ENCODE data around the gene LRRC25. TPM values are rescaled to one million over a fixed set of nuclear protein-coding genes. Genes with fewer than 3 reads are reported as not detected.

The LRRC25 gene
- total and polyA plus RNA-seq, 9 donors = 1.2 to 2.4 (median 1.5) TPM

GRCh38 chr19:18435842-18436670, 38.6 kb upstream of the LRRC25 start:
- H3K4me1 ChIP-seq (ENCODE audit: control insufficient read depth, insufficient read depth, low read length) = peaks cover 73% of the 10 kb centered on the region
- H3K27ac ChIP-seq (ENCODE audit: low read length) = peak overlapping the region; percentile 59
- no peaks in the 10 kb centered on the region for H3K9me3 ChIP-seq (replicated peaks; ENCODE audit: control insufficient read depth, low read depth, low read length)
- no peaks in the 10 kb centered on the region for H3K27me3 ChIP-seq (ENCODE audit: control insufficient read depth, insufficient read depth, low read length)
- WGBS (ENCODE audit: insufficient coverage) = 68% methylated on average over 45 of the region's 46 CpGs
- DNase-seq = peak; percentile 56
- H3K4me3 ChIP-seq (ENCODE audit: low read length) = peak overlapping the region; percentile 56
- H3K36me3 ChIP-seq (ENCODE audit: control insufficient read depth, insufficient read depth, low read length) = peaks cover 27% of the 10 kb centered on the region

- no peaks in the 10 kb centered on the region for H3K9me3 ChIP-seq (replicated peaks; ENCODE audit: control insufficient read depth, low read depth, low read length)
- WGBS (ENCODE audit: insufficient coverage) = 91% methylated on average over 49 of the region's 49 CpGs
- no peaks in the 10 kb centered on the region for H3K27me3 ChIP-seq (ENCODE audit: control insufficient read depth, insufficient read depth, low read length)
- DNase-seq = no peak
- peaks cover 70% of the 10 kb centered on the region for H3K4me1 ChIP-seq (ENCODE audit: control insufficient read depth, insufficient read depth, low read length)
- no peak overlapping the region for H3K4me3 ChIP-seq (ENCODE audit: low read length)
- H3K36me3 ChIP-seq (ENCODE audit: control insufficient read depth, insufficient read depth, low read length) = peaks cover 30% of the 10 kb centered on the region
- no peak overlapping the region for H3K27ac ChIP-seq (ENCODE audit: low read length)
These were observed 37.9 kb upstream of the LRRC25 start for GRCh38 chr19:18435178-18435841.

- Histone ChIP-seq H3K9me3 (replicated peaks; ENCODE audit: control insufficient read depth, low read depth, low read length) (no peaks in the 10 kb centered on the region), H3K36me3 (ENCODE audit: control insufficient read depth, insufficient read depth, low read length) (peaks cover 26% of the 10 kb centered on the region), H3K4me3 (ENCODE audit: low read length) (no peak overlapping the region), H3K4me1 (ENCODE audit: control insufficient read depth, insufficient read depth, low read length) (peaks cover 70% of the 10 kb centered on the region), H3K27ac (ENCODE audit: low read length) (peak overlapping the region; percentile 42), H3K27me3 (ENCODE audit: control insufficient read depth, insufficient read depth, low read length) (no peaks in the 10 kb centered on the region)
- no peak for DNase-seq
- WGBS (ENCODE audit: insufficient coverage) = 92% methylated on average over 15 of the region's 21 CpGs
These were observed 37.2 kb upstream of the LRRC25 start for GRCh38 chr19:18434411-18435175.

GRCh38 chr19:18433735-18434398, 36.4 kb upstream of the LRRC25 start:
- H3K4me3 ChIP-seq (ENCODE audit: low read length) = peak overlapping the region; percentile 17
- H3K27me3 ChIP-seq (ENCODE audit: control insufficient read depth, insufficient read depth, low read length) = no peaks in the 10 kb centered on the region
- WGBS (ENCODE audit: insufficient coverage) = 11% methylated on average over 55 of the region's 60 CpGs
- H3K36me3 ChIP-seq (ENCODE audit: control insufficient read depth, insufficient read depth, low read length) = peaks cover 26% of the 10 kb centered on the region
- H3K9me3 ChIP-seq (replicated peaks; ENCODE audit: control insufficient read depth, low read depth, low read length) = no peaks in the 10 kb centered on the region
- DNase-seq = peak; percentile 53
- H3K27ac ChIP-seq (ENCODE audit: low read length) = peak overlapping the region; percentile 42
- H3K4me1 ChIP-seq (ENCODE audit: control insufficient read depth, insufficient read depth, low read length) = peaks cover 70% of the 10 kb centered on the region

GRCh38 chr19:18433015-18433691, 35.7 kb upstream of the LRRC25 start:
- 12% methylated on average over 33 of the region's 59 CpGs for WGBS (ENCODE audit: insufficient coverage)
- Histone ChIP-seq H3K4me1 (ENCODE audit: control insufficient read depth, insufficient read depth, low read length) (peaks cover 70% of the 10 kb centered on the region), H3K27ac (ENCODE audit: low read length) (no peak overlapping the region), H3K27me3 (ENCODE audit: control insufficient read depth, insufficient read depth, low read length) (no peaks in the 10 kb centered on the region), H3K9me3 (replicated peaks; ENCODE audit: control insufficient read depth, low read depth, low read length) (no peaks in the 10 kb centered on the region), H3K36me3 (ENCODE audit: control insufficient read depth, insufficient read depth, low read length) (peaks cover 28% of the 10 kb centered on the region), H3K4me3 (ENCODE audit: low read length) (peak overlapping the region; percentile 39)
- DNase-seq = peak; percentile 59

- H3K4me1 ChIP-seq (ENCODE audit: control insufficient read depth, insufficient read depth, low read length) = peaks cover 73% of the 10 kb centered on the region
- peak overlapping the region; percentile 39 for H3K4me3 ChIP-seq (ENCODE audit: low read length)
- WGBS (ENCODE audit: insufficient coverage) = 31% methylated on average over 3 of the region's 13 CpGs
- peaks cover 33% of the 10 kb centered on the region for H3K36me3 ChIP-seq (ENCODE audit: control insufficient read depth, insufficient read depth, low read length)
- H3K27ac ChIP-seq (ENCODE audit: low read length) = no peak overlapping the region
- H3K9me3 ChIP-seq (replicated peaks; ENCODE audit: control insufficient read depth, low read depth, low read length) = no peaks in the 10 kb centered on the region
- peak; percentile 36 for DNase-seq
- H3K27me3 ChIP-seq (ENCODE audit: control insufficient read depth, insufficient read depth, low read length) = no peaks in the 10 kb centered on the region
These were observed 35.0 kb upstream of the LRRC25 start for GRCh38 chr19:18432275-18433014.

- Histone ChIP-seq H3K4me1 (ENCODE audit: control insufficient read depth, insufficient read depth, low read length) (peaks cover 75% of the 10 kb centered on the region), H3K36me3 (ENCODE audit: control insufficient read depth, insufficient read depth, low read length) (peaks cover 37% of the 10 kb centered on the region), H3K4me3 (ENCODE audit: low read length) (no peak overlapping the region), H3K9me3 (replicated peaks; ENCODE audit: control insufficient read depth, low read depth, low read length) (no peaks in the 10 kb centered on the region), H3K27ac (ENCODE audit: low read length) (no peak overlapping the region), H3K27me3 (ENCODE audit: control insufficient read depth, insufficient read depth, low read length) (no peaks in the 10 kb centered on the region)
- 50% methylated on average over 14 of the region's 34 CpGs for WGBS (ENCODE audit: insufficient coverage)
- peak; percentile 33 for DNase-seq
These were observed 34.2 kb upstream of the LRRC25 start for GRCh38 chr19:18431351-18432197.

GRCh38 chr19:18430417-18431144, 33.2 kb upstream of the LRRC25 start:
- WGBS (ENCODE audit: insufficient coverage) = 73% methylated on average over 19 of the region's 21 CpGs
- no peak overlapping the region for H3K27ac ChIP-seq (ENCODE audit: low read length)
- no peak overlapping the region for H3K4me3 ChIP-seq (ENCODE audit: low read length)
- H3K4me1 ChIP-seq (ENCODE audit: control insufficient read depth, insufficient read depth, low read length) = peaks cover 76% of the 10 kb centered on the region
- no peak for DNase-seq
- no peaks in the 10 kb centered on the region for H3K9me3 ChIP-seq (replicated peaks; ENCODE audit: control insufficient read depth, low read depth, low read length)
- no peaks in the 10 kb centered on the region for H3K27me3 ChIP-seq (ENCODE audit: control insufficient read depth, insufficient read depth, low read length)
- H3K36me3 ChIP-seq (ENCODE audit: control insufficient read depth, insufficient read depth, low read length) = peaks cover 29% of the 10 kb centered on the region

All from muscle of leg (tissue), 11 donors.